Stimulated activated CD8-positive, alpha-beta memory T cell treated with anti-CD3 and anti-CD28 coated beads, Interleukin-4, amount 100 ng/mL, for 24 hours (primary cell): ENCODE measurements around the gene FILIP1.

Source experiments
- DNase-seq: peaks from one replicate; pipeline ENCODE4 v3.0.0-alpha.2; 2020; ENCODE audit warnings: low read depth

The FILIP1 gene

GRCh38 chr6:75493400-75494064 lies at the start of gene FILIP1:
FILIP1 (minus strand) TSS chr6:75493800; CDS start chr6:75414972, 78,828 bp downstream.
- DNase-seq: no peak

- no peak for DNase-seq
These were observed 49.7 kb upstream of the FILIP1 start for GRCh38 chr6:75543311-75543710.

- no peak for DNase-seq
These were observed 45.5 kb upstream of the FILIP1 start for GRCh38 chr6:75539136-75539535.

GRCh38 chr6:75532521-75532920 lies 38.9 kb upstream of the FILIP1 start:
- no peak for DNase-seq

- no peak for DNase-seq
These were observed 37.6 kb upstream of the FILIP1 start for GRCh38 chr6:75531174-75531573.

GRCh38 chr6:75530696-75531095 lies 37.1 kb upstream of the FILIP1 start:
- no peak for DNase-seq

- no peak for DNase-seq
These were observed 34.8 kb upstream of the FILIP1 start for GRCh38 chr6:75528423-75528822.

GRCh38 chr6:75526502-75527127 lies 33.0 kb upstream of the FILIP1 start:
- DNase-seq: peak; percentile 11

GRCh38 chr6:75525682-75526081 lies 32.1 kb upstream of the FILIP1 start:
- no peak for DNase-seq

- no peak for DNase-seq
These were observed 30.8 kb upstream of the FILIP1 start for GRCh38 chr6:75524322-75524972.

- no peak for DNase-seq
These were observed 23.2 kb upstream of the FILIP1 start for GRCh38 chr6:75516757-75517156.

GRCh38 chr6:75512591-75512990 lies 19.0 kb upstream of the FILIP1 start:
- no peak for DNase-seq

- no peak for DNase-seq
These were observed 11.8 kb upstream of the FILIP1 start for GRCh38 chr6:75505424-75505823.

GRCh38 chr6:75504465-75505222 lies 11.0 kb upstream of the FILIP1 start:
- no peak for DNase-seq

- DNase-seq: no peak
These were observed 9.7 kb upstream of the FILIP1 start for GRCh38 chr6:75503291-75503690.

- no peak for DNase-seq
These were observed 9.3 kb upstream of the FILIP1 start for GRCh38 chr6:75502884-75503283.

GRCh38 chr6:75501756-75502155 lies 8.2 kb upstream of the FILIP1 start:
- no peak for DNase-seq

GRCh38 chr6:75499640-75500039 lies 6.0 kb upstream of the FILIP1 start:
- no peak for DNase-seq

- DNase-seq: no peak
These were observed 5.3 kb upstream of the FILIP1 start for GRCh38 chr6:75498862-75499261.

- DNase-seq: no peak
These were observed 4.4 kb upstream of the FILIP1 start for GRCh38 chr6:75497994-75498393.

GRCh38 chr6:75495011-75495410 lies 1.4 kb upstream of the FILIP1 start:
- no peak for DNase-seq

GRCh38 chr6:75494290-75494689 lies 690 bp upstream of the FILIP1 start:
- no peak for DNase-seq
